Stimulated activated CD8-positive, alpha-beta memory T cell treated with anti-CD3 and anti-CD28 coated beads, Interleukin-4, amount 100 ng/mL, for 4 hours (primary cell): Measurements from ENCODE around the gene CD53.
"Not testable (repeated sequence)": the region's sequence is repeated elsewhere in the genome, so short reads cannot be mapped to it uniquely, and the experiment has no call there.

Source experiments
- DNase-seq, 2 donors: peaks; one replicate each; pipeline ENCODE4 v3.0.0-alpha.2; 2020; ENCODE audit warnings: low read depth in 2 of 2, low spot score in 1 of 2

The CD53 gene, protein sequence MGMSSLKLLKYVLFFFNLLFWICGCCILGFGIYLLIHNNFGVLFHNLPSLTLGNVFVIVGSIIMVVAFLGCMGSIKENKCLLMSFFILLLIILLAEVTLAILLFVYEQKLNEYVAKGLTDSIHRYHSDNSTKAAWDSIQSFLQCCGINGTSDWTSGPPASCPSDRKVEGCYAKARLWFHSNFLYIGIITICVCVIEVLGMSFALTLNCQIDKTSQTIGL

DNA sequence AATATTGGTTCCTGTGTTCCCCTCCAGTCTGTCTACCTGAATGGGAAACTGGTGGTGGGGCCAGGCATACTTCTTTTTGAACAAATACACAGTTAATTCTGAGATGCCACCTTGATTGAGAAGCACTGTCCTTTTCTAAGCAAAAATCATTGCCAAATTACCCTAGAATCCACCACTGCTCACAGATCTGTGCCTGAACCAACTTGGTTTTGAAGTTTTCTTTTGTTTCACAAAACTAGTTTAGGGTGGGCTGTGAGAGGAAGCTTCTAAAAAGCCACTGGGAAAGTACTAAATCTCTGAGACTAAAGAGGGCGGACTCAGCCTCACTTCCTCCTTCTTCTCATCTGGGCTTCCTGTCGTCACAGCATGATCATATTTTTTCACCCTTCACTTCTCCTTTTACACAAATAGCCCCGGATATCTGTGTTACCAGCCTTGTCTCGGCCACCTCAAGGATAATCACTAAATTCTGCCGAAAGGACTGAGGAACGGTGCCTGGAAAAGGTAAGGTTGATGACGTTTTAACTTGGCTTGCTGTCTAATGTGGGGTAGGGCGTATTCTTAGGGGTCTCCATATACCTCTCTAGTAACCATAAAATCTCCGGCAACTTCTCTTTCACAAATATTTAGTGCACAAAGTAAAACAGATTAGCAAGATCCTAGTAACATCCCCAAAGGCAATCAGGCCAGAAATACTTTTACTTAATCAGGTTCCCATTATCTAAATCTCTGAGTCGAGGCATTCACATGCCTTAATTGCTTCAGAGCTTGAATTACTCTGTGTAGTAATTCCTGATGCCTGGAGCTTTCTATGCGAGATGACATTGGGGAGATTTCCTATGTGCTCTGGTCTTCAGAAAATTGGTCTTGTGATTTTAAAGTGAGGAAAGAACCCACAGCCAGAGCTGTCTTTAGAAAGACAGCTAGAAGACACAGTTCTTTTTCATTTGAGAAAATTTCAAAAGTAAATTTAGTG is at the start of gene CD53:
TSS of gene CD53 (plus strand) at position 404 of the 976 bp plus-strand sequence. CDS start 18,261 bp downstream, outside the sequence.
- no peak for DNase-seq

DNA sequence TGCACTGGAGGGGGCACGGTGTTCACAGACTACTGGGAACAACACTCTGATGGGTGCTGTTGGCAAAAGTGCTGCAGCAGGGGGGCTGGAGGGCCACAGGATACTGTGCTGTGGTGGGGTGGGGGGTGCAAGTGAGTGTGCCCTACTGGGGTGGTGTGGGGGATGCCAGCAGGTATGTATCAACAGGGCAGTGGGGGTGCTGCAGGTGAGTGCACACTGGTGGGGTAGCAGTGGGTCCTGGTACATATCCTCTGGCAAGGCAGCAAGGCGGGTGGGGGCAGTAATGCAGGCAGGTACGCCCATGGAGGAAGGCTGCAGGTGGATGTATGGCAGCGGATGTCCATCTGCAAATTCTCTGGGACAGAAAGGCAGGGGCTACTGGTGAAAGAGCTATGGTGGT is 48.8 kb upstream of the CD53 start:
- no peak for DNase-seq

DNA sequence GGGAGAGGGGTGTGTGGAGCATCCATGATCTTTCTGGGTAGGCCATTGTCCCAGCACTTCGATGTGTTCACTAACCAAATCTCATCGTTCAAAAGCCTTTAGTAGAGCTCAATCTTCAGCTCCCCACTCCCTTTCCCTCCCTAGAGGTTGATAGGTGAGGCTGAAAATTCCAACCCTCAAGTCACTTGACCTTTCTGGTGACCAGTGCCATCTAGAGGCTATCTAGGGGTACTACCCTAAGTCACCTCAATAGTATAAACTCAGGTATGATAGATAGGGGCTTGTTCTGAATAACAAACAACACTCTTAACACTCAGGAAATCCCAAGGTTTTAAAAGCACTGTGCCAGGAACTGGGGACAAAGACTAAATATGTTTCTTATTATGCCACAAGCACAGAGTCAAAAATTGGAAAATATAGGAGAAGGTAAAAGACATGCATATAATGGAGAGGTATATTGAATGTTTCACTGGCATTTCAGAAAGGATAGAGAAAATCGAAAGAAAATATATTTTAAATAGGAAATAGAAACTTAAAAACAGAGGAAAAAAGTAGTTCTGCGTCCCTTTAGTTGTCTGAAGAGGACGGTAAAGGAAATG is 42.9 kb upstream of the CD53 start:
- no peak for DNase-seq

DNA sequence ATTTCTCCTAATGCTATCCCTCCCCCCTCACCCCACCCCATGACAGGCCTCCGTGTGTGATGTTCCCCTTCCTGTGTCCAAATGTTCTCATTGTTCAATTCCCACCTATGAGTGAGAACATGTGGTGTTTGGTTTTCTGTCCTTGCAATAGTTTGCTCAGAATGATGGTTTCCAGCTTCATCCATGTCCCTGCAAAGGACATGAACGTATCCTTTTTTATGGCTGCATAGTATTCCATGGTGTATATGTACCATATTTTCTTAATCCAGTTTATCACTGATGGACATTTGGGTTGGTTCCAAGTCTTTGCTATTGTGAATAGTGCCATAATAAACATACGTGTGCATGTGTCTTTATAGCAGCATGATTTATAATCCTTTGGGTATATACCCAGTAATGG is 39.2 kb upstream of the CD53 start:
- not testable (repeated sequence) for DNase-seq

DNA sequence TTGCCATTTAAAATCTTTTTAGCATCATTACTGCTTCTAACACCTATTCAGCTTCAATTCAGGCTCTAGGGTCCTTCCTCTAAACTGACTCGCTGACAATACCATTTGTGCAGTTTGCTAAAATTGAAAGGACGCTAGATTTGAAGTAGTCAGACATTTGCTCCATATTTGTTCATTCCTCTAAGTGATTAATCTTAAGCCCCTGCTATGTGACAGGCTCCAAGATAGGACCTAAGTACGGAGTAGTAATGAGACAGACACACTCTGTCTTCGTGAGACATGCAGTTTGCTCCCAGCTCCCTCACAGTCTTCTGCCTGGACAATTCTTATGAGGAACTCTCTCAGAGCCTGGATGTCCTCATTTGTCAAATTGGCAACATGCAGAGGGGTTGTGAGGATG is 26.1 kb upstream of the CD53 start:
- DNase-seq: no peak

DNA sequence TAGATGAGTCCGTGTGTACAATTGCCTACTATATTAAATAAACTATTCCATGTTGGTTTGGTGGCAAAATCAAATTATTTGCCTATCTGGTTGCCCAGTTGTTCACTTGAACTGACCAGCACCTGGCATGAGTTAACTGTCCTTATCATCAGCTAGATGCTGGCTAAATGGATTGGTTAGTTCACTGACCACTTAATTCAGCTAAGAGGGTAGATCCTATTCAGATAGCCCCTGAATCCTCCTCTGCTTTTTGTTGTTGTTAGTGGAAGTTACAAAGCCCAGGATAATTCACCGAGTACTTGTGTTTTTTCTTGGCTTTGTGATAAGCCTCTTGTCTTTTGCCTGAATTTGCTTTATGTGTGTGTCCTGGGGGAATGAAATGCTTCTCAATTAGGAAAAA is 22.8 kb upstream of the CD53 start:
- DNase-seq: no peak

DNA sequence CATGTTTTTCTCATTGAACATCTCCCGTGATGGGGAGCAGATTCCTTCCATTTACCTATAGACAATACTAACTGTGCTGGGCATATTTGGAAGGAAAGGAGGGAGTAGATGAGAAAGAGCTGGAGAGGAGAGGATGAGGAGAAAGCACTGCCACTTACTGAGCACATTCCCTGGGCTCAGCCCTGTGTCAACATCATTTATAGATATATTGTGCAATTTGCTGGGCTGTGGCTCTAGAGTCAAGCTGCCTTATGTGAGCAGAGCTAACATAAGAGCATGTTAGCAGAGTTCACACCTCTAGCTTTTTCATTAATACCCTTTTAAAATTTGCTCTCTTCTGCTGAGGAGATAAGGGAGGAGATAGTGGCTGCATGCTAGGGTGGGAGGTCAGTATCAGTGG is 22.3 kb upstream of the CD53 start:
- no peak for DNase-seq

DNA sequence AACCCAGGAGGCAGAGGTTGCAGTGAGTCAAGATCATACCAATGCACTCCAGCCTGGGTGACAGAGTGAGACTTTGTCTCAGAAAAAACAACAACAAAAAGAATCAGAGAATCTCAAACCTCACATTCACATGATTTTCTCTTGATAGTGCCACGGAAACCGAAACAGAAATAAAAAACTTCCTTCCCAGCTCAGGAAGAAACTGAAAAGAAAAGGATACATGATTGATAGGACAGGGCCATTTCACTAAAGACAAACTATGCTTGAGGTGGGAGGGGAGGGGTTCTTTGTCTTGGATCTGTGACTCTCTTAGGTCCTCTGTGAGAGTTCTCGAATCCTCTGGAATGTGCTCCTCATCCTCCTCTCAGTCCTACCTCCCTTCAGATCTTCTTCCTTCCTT is 19.8 kb upstream of the CD53 start:
- no peak for DNase-seq

DNA sequence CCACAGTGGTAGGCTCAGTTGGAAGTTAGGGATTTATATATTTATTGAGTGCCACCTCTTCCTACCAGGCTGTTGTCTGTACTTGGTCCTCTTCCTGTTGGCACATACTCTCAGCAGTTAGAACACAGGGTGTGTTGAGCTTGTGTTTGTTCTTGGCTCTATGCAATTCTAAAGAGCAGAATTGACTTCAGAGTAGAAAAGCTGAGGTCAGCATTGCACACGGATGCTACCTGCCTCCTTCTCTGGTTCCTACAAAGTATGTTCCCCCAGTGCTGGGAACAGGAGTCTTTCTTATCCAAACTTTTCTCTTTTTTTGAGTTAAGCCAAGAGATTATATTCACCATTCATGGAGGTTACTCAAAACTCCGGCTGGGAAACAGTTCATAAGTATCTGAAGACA is 16.5 kb upstream of the CD53 start:
- DNase-seq: no peak

DNA sequence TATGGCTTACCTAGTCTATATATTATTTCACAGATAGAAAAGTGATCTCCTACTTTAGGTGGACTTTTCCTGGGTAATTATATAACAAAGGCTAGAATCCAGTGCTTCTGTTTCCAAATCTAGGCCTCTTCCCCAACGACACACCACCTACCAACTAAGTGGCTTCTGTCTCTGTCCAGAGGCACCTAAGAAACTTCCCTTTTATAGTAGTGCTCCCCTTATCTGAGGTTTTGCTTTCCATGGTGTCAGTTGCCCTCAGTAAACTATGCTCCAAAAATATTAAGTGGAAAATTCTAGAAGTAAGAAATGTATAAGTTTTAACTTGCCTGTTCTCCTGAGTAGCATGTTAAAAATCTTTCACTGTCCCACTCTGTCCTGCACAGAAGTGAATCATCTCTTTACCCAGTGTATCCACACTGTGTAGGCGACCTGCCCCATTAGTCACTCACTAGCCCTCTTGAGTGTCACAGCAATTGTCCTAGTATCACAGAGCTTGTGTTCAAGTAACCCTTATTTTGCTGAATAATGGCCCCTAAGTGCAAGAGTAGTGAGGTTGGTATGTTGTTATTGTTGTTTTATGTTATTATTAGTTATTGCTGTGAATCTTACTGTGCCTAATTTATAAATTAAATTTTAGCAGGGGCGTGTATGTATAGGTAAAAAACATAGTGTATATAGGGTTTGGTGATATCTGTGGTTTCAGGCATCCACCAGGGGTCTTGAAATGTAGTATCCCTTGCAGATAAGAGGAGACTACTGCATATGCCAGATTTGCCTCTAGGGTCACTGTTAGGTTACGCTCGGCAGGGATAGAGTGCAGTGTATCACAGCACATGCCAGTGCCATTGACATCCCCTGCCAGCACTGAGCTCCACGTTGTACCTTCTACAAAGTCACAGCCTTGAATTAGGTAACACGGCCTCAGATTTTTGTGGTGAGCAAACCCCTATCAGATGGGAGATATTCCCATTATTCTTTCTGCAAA is 14.7 kb upstream of the CD53 start:
- no peak for DNase-seq

DNA sequence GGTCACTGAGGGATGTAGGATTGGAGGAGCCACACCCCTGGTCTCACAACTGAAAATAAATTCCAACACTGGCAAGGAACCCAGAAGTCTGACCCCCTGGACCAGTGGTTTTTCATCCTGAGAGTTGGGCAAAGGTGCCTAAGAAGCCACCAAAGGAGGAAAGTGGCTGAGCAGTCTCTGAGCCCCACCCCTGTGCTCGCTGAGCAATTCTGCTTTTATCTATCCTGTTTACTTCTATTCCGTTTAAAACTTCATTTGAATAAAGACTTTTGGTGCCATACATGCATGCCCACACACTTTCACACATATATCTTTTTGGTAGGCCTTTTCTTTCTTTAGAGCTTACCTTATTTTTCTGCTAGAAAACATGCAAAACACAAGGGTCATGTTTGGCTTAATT is 13.9 kb upstream of the CD53 start:
- no peak for DNase-seq

DNA sequence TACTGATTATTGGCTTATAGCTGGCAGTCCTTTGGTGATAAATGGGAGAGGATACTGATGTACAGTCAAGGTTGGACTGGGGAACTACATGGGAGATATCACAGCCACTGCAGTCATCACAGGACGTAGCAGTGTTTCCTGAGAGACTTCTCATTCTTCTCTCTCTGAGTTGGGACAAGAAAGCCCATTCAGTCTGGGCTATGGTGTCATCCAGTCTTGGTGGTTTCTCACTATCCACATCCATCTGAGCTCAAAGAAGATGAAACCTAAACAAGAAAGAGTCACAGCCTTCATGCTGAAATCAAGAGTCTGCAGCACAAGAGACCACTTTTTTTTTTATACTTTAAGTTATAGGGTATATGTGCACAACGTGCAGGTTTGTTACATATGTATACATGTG is 12.8 kb upstream of the CD53 start:
- no peak for DNase-seq

DNA sequence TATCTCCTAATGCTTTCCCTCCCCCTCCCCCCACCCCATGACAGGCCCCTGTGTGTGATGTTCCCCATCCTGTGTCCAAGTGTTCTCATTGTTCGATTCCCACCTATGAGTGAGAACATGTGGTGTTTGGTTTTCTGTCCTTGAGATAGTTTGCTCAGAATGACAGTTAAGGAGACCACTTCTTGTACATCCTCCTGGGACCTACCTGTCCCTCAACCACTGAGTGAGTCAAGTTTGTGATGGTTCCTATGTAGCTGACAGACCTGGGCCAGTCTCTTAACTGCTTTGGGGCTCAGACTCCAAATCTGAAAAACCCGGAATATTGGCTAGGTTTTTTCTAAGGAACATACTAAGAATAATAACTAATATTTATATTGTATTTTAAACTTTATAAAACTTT is 12.3 kb upstream of the CD53 start:
- DNase-seq: not testable (repeated sequence)

DNA sequence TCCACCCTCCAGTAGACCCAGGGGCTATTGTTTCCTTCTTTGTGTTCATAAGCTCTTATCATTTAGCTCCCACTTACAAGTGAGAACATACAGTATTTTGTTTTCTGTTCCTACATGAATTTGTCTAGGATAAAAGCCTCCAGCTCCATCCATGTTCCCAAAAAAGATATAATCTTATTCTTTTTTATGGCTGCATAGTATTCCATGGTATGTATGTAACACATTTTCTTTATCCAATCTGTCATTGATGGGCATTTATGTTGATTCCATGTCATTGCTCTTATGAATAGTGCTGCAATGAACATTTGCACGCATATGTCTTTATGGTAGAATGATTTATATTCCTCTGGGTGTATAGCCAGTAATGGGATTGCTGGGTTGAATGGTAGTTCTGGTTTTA is 11.0 kb upstream of the CD53 start:
- DNase-seq: not testable (repeated sequence)

DNA sequence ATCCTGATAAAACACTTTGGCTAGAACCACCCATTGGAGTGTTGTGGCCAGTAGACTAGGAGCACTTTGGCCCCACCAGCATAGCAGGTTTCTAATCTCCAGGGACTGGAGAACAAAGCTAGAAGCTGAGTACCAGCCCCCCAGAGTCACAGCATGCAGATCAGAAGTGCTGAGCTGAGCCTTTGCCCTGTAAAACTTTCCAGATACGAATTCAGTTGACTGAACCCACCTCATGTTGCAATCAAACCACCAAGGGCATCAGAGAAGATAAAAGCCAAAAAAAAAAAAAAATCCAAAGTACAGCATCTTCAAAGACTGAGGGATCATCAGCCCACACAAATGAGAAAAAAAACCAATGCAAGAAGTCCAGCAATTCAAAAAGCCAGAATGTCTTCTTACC is 8.7 kb upstream of the CD53 start:
- DNase-seq: no peak

DNA sequence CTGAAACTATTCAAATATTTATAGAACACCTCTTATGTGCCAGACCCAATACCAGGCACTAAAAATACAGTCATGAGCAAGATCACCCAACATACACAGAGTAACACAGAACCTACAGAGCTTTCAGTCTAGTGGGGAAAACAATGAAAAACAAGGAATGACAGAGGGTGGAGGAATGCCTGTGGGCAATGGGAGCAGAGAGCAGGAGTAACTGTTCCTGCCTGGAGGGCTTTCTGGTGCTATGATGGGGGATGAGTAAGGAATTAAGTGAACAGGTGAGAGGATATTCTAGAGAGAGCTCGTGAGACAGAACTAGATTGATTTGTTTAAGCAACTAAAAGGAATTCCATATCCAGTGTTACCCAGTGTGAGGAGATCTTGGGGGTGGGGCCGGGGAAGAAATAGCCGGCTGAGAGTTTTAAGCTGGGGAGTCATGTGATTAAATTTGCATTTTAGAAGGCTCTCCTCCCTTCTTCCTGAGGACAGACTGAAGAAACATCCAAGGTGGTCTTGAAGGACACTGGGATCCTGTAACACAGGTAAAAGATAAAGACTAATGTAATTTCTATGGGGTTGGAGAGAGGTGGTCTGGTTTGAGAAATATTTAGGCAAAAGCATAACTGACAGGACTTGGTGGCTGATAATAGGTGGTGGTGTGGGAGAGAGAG is 2.1 kb upstream of the CD53 start:
- no peak for DNase-seq

DNA sequence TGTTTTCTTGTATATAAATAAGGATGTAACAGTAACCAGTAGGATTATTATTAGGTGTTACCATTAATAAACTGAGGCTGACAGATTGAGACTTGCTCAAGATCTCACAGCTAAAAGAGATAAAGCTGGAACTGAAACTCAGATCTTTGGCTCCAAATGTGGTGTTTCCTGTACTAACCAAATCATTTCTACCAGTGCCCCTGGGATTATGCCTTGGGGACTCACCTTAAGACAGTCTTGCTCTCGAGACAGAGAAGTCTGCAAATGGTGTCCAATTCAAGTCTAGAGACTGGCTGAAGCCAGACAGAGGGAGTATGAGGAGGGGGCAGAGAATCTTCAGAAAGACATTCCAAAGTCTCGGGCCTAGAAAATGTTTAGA is 593 bp upstream of the CD53 start:
- no peak for DNase-seq

DNA sequence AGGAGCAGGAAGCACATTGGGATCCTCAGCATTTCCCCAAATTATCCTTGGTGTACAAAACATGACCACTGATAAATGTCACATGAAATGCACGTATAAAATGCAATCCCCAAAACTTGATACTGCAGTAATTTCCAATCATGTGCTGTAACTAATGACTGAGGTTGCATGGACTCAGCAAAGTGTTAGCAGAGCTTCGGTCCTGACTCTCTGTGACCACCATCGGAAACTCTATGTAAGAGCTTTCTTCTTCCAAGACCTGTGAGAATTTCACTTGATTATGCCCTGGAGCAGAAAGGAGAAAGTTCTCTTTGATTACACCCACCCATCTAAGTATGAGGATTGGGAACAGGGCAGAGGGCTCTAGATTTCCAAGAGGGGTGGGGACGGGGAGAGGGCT is 908 bp downstream of the CD53 start:
- DNase-seq: no peak

DNA sequence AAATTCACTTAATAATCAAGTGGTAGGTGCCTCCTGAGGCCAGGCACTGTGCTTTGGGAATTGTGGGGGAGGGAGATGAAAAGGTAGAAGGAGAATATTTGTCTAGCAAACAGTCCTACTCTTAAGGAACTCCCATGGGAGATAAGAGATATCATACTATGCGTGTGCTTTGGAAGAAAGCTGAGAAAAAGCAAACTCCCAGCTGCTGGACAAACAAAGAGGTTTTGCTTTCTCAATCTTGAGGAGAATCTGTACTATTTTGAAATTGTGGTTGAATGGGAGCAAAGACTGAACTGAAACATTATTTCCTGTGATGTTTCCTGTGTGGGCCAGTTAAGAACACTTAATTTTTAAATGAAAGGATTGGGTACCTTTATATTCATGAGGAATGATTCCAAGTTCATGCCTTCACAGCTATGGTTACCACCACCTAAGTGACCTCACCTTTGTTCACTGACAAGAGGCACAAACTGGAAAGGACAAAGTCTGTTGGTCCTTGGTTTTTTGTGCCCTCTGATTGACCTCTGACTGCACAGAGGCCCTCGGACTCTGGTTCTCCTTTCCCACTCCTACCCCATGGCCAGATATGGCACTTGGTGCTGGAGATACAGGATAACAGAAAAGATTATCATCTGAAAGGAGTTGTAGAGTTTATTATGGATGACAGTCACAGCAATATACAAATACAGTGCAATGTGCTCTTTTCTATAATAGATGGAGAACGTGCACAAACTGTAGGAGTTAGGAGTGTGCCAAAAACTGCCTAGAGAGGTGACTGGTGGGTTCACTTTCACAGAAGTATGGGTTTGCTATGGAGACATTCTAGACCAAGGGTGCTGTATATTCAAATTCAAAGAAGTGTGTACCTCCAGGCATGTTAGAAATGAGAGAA is 1.6 kb downstream of the CD53 start:
- no peak for DNase-seq
